ENCODE measurements around the gene LY6G6C. TPM values are rescaled to one million over a fixed set of nuclear protein-coding genes. Genes with fewer than 3 reads are reported as not detected.

Gene LY6G6C
- total and polyA plus RNA-seq, 2 donors (not counting 1 experiment from before 2014, with no cell fraction given), result 0.13 TPM; not detected in 1

GRCh38 chr6:31767096-31767645, 45.6 kb upstream of the LY6G6C start:
- Histone ChIP-seq H3K36me3 (replicated peaks in 1 of 2; ENCODE audit: control extremely low read depth in 1 of 2, control insufficient read depth in 1 of 2, extremely low read depth in 1 of 2, insufficient read depth in 2 of 2, low read length in 1 of 2) (peaks cover 0 to 3% of the 10 kb centered on the region in 2 experiments), H3K4me2 (replicated peaks; ENCODE audit: low read depth, low read length, poor library complexity, severe bottlenecking) (no peak overlapping the region), H3K4me1 (ENCODE audit: control insufficient read depth in 2 of 2, insufficient read depth in 2 of 2, low read length in 2 of 2) (peaks cover 0 to 2% of the 10 kb centered on the region in 2 donors), H3K4me3 (ENCODE audit: control extremely low read depth in 1 of 5, extremely low read depth in 1 of 5, insufficient read depth in 1 of 5, low read depth in 2 of 5, low read length in 4 of 5) (no peak overlapping the region), H2AFZ (ENCODE audit: insufficient read depth, low read depth, low read length, poor library complexity, severe bottlenecking) (no peak overlapping the region), H3K79me2 (ENCODE audit: control insufficient read depth, insufficient read depth, low read length) (no peaks in the 10 kb centered on the region), H4K20me1 (ENCODE audit: control insufficient read depth, insufficient read depth, low read length, poor library complexity, severe bottlenecking) (no peaks in the 10 kb centered on the region), H3K9ac (ENCODE audit: low read length) (no peak overlapping the region), H3K27me3 (replicated peaks in 1 of 4; ENCODE audit: control extremely low read depth in 1 of 4, control insufficient read depth in 3 of 4, insufficient read depth in 4 of 4, low read length in 3 of 4) (no peaks in the 10 kb centered on the region), H3K27ac (ENCODE audit: low read length in 2 of 2) (no peak overlapping the region), H3K9me3 (ENCODE audit: control extremely low read depth in 1 of 3, control insufficient read depth in 2 of 3, insufficient read depth in 1 of 3, low read length in 2 of 3) (no peaks in the 10 kb centered on the region)
- CTCF ChIA-PET, result interaction anchor here (4.5 kb wide), 1 partner anchor 29 kb away, joined by 51 read pairs; the partner anchor contains the start of genes CLIC1 and MSH5
- Mint-ChIP-seq H3K4me3 (no peak overlapping the region), H3K9me3 (ENCODE audit: insufficient read depth) (no peaks in the 10 kb centered on the region), H3K4me1 (peaks cover 9% of the 10 kb centered on the region), H3K27ac (no peak overlapping the region), H3K27me3 (no peaks in the 10 kb centered on the region)
- DNase-seq (no peak), ATAC-seq (ENCODE audit: low read depth) (no peak)
- POLR2A ChIA-PET, result interaction anchor here (0.5 kb wide), 1 partner anchor 1557 kb away, joined by 4 read pairs; no protein-coding TSS in a partner anchor
- TF ChIP-seq, protein P1, sequence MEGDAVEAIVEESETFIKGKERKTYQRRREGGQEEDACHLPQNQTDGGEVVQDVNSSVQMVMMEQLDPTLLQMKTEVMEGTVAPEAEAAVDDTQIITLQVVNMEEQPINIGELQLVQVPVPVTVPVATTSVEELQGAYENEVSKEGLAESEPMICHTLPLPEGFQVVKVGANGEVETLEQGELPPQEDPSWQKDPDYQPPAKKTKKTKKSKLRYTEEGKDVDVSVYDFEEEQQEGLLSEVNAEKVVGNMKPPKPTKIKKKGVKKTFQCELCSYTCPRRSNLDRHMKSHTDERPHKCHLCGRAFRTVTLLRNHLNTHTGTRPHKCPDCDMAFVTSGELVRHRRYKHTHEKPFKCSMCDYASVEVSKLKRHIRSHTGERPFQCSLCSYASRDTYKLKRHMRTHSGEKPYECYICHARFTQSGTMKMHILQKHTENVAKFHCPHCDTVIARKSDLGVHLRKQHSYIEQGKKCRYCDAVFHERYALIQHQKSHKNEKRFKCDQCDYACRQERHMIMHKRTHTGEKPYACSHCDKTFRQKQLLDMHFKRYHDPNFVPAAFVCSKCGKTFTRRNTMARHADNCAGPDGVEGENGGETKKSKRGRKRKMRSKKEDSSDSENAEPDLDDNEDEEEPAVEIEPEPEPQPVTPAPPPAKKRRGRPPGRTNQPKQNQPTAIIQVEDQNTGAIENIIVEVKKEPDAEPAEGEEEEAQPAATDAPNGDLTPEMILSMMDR (IDR thresholded peaks at IDR 0.05), result no peak
- TF ChIP-seq EZH2 (IDR thresholded peaks at IDR 0.05; ENCODE audit: borderline replicate concordance, insufficient read depth, low read depth, low read length, poor library complexity, severe bottlenecking), result no peak
- intact Hi-C loops (cut with micrococcal nuclease), result no loop called here
- WGBS (ENCODE audit: insufficient coverage), result 100% methylated on average over 3 of the region's 6 CpGs

GRCh38 chr6:31765910-31766794, 44.6 kb upstream of the LY6G6C start:
- ChIA-PET POLR2A (interaction anchor here (0.5 kb wide), 1 partner anchor 1556 kb away, joined by 4 read pairs; no protein-coding TSS in a partner anchor), CTCF (no interaction called here)
- Histone ChIP-seq H3K9me3 (ENCODE audit: control extremely low read depth in 1 of 3, control insufficient read depth in 2 of 3, insufficient read depth in 1 of 3, low read length in 2 of 3) (no peaks in the 10 kb centered on the region), H3K27me3 (replicated peaks in 1 of 4; ENCODE audit: control extremely low read depth in 1 of 4, control insufficient read depth in 3 of 4, insufficient read depth in 4 of 4, low read length in 3 of 4) (no peaks in the 10 kb centered on the region), H3K9ac (ENCODE audit: low read length) (no peak overlapping the region), H3K27ac (ENCODE audit: low read length in 2 of 2) (no peak overlapping the region), H3K4me3 (ENCODE audit: control extremely low read depth in 1 of 5, extremely low read depth in 1 of 5, insufficient read depth in 1 of 5, low read depth in 2 of 5, low read length in 4 of 5) (no peak overlapping the region), H3K4me2 (replicated peaks; ENCODE audit: low read depth, low read length, poor library complexity, severe bottlenecking) (no peak overlapping the region), H3K4me1 (ENCODE audit: control insufficient read depth in 2 of 2, insufficient read depth in 2 of 2, low read length in 2 of 2) (no peaks in the 10 kb centered on the region), H3K79me2 (ENCODE audit: control insufficient read depth, insufficient read depth, low read length) (no peaks in the 10 kb centered on the region), H4K20me1 (ENCODE audit: control insufficient read depth, insufficient read depth, low read length, poor library complexity, severe bottlenecking) (no peaks in the 10 kb centered on the region), H3K36me3 (replicated peaks in 1 of 2; ENCODE audit: control extremely low read depth in 1 of 2, control insufficient read depth in 1 of 2, extremely low read depth in 1 of 2, insufficient read depth in 2 of 2, low read length in 1 of 2) (peaks cover 0 to 5% of the 10 kb centered on the region in 2 experiments), H2AFZ (ENCODE audit: insufficient read depth, low read depth, low read length, poor library complexity, severe bottlenecking) (no peak overlapping the region)
- Mint-ChIP-seq H3K27ac (no peak overlapping the region), H3K9me3 (ENCODE audit: insufficient read depth) (no peaks in the 10 kb centered on the region), H3K4me3 (no peak overlapping the region), H3K27me3 (no peaks in the 10 kb centered on the region), H3K4me1 (peaks cover 6% of the 10 kb centered on the region)
- intact Hi-C loops (cut with micrococcal nuclease), result no loop called here
- 91% methylated on average over 39 of the region's 42 CpGs for WGBS (ENCODE audit: insufficient coverage)
- DNase-seq (no peak), ATAC-seq (ENCODE audit: low read depth) (no peak)
- TF ChIP-seq EZH2 (IDR thresholded peaks at IDR 0.05; ENCODE audit: borderline replicate concordance, insufficient read depth, low read depth, low read length, poor library complexity, severe bottlenecking), result no peak
- TF ChIP-seq, protein P1 (IDR thresholded peaks at IDR 0.05), result no peak
